Fibroblast of the conjunctiva (primary cell): ENCODE results near the gene GRM5.

Source experiments
- DNase-seq: peaks from one replicate; pipeline ENCODE4 v3.0.0-alpha.2; 2010; ENCODE audit warnings: low read depth

The GRM5 gene

GRCh38 chr11:88697139-88697538, 368.6 kb downstream of the GRM5 start:
- no peak for DNase-seq

GRCh38 chr11:88695689-88696414, 369.9 kb downstream of the GRM5 start:
- DNase-seq: no peak

- DNase-seq: no peak
Measured at GRCh38 chr11:88692306-88693086, 373.3 kb downstream of the GRM5 start.

- DNase-seq: no peak
Measured at GRCh38 chr11:88689548-88690240, 376.1 kb downstream of the GRM5 start.

GRCh38 chr11:88683024-88683423, 382.8 kb downstream of the GRM5 start:
- DNase-seq: no peak

- no peak for DNase-seq
Measured at GRCh38 chr11:88680806-88681205, 385.0 kb downstream of the GRM5 start.

GRCh38 chr11:88666364-88666763, 399.4 kb downstream of the GRM5 start:
- no peak for DNase-seq

GRCh38 chr11:88657076-88657738, 408.6 kb downstream of the GRM5 start:
- no peak for DNase-seq

GRCh38 chr11:88656283-88656682, 409.5 kb downstream of the GRM5 start:
- DNase-seq: no peak

- DNase-seq: no peak
Measured at GRCh38 chr11:88655656-88656055, 410.1 kb downstream of the GRM5 start.

- no peak for DNase-seq
Measured at GRCh38 chr11:88655196-88655595, 410.6 kb downstream of the GRM5 start.

- DNase-seq: no peak
Measured at GRCh38 chr11:88651556-88651955, 414.2 kb downstream of the GRM5 start.

- DNase-seq: no peak
Measured at GRCh38 chr11:88644724-88645123, 421.1 kb downstream of the GRM5 start.

- DNase-seq: no peak
Measured at GRCh38 chr11:88632163-88632562, 433.6 kb downstream of the GRM5 start.

GRCh38 chr11:88631497-88631896, 434.3 kb downstream of the GRM5 start:
- DNase-seq: no peak

GRCh38 chr11:88629496-88629895, 436.3 kb downstream of the GRM5 start:
- no peak for DNase-seq

- no peak for DNase-seq
Measured at GRCh38 chr11:88626216-88626615, 439.6 kb downstream of the GRM5 start.

GRCh38 chr11:88623531-88623930, 442.3 kb downstream of the GRM5 start:
- no peak for DNase-seq

- no peak for DNase-seq
Measured at GRCh38 chr11:88620568-88621130, 445.1 kb downstream of the GRM5 start.

- no peak for DNase-seq
Measured at GRCh38 chr11:88619656-88620385, 446.0 kb downstream of the GRM5 start.

GRCh38 chr11:88619071-88619425, 446.7 kb downstream of the GRM5 start:
- no peak for DNase-seq
